ENCODE data around the gene LCE3C.

DNA sequence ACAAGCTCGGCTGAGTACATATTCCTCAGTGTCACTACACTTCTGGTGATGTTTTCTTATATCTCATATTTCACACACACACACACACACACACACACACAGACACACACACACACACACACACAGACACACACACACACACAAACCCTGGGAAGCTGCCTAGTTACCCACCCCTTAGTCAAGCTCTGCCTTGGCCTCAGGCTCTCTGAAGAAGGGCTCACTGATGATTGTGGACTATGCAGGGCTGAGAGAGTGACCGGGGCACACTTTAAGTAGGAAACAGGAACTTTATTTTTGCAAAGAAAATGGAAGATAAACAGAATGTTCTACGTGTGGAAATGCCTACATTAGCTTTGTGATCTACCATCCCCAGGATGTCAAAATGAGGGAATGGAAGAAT, 43.9 kb downstream of the LCE3C start:
- TF ChIP-seq, protein P1, sequence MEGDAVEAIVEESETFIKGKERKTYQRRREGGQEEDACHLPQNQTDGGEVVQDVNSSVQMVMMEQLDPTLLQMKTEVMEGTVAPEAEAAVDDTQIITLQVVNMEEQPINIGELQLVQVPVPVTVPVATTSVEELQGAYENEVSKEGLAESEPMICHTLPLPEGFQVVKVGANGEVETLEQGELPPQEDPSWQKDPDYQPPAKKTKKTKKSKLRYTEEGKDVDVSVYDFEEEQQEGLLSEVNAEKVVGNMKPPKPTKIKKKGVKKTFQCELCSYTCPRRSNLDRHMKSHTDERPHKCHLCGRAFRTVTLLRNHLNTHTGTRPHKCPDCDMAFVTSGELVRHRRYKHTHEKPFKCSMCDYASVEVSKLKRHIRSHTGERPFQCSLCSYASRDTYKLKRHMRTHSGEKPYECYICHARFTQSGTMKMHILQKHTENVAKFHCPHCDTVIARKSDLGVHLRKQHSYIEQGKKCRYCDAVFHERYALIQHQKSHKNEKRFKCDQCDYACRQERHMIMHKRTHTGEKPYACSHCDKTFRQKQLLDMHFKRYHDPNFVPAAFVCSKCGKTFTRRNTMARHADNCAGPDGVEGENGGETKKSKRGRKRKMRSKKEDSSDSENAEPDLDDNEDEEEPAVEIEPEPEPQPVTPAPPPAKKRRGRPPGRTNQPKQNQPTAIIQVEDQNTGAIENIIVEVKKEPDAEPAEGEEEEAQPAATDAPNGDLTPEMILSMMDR (IDR thresholded peaks at IDR 0.05), result no peak
- TF ChIP-seq MXI1 (IDR thresholded peaks at IDR 0.05; ENCODE audit: low read depth, low read length), result no peak
